K562 (cell line): ENCODE measurements around the gene DAAM1. TPM values are rescaled to one million over a fixed set of nuclear protein-coding genes. Genes with fewer than 3 reads are reported as not detected.

Source experiments
- ATAC-seq: fragments of 200-7000 bp; cut with Tn5 transposase; 3 replicates; pipeline ENCODE4 v1.9.1; 2020; ENCODE audit warnings: moderate library complexity
- BruUV-seq: library from RNA; stranded (reverse); fragments of 400-500 nt; replicated peaks from 2 replicates; lab custom pipeline; 2021; lab: Mats Ljungman, UMichigan
- CTCF ChIA-PET: fragments of 300-600 bp; formaldehyde crosslinking; extraction: SDS; loops from one replicate; lab custom pipeline; 2021; ENCODE audit warnings: low intra/inter-chr PET ratio; lab: Yijun Ruan, JAX
- POLR2A ChIA-PET: fragments of 300-600, 350-650 bp; sonication (Branson Sonifier 250); formaldehyde crosslinking; extraction: SDS; loops from one replicate; lab custom pipeline; 2021; ENCODE audit warnings: antibody characterized with exemption, inconsistent platforms; lab: Yijun Ruan, JAX
- DNase-seq, 4 experiments: peaks; one replicate each; pipeline versions ENCODE4 v3.0.0 to v3.0.0-alpha.2; 2011 to 2018; ENCODE audit warnings: low spot score in 3 of 4, mixed read lengths in 3 of 4; ENCODE audit errors: extremely low read depth in 1 of 4
- FAIRE-seq: peaks from 2 replicates; lab custom pipeline; 2011; peaks lifted over from hg19 to GRCh38; lab: Jason Lieb, UNC
- H2AFZ ChIP-seq: 2 replicates; pipeline ENCODE4 v1.6.0; 2011; ENCODE audit warnings: low read depth, low read length, control low read depth, inconsistent platforms
- H3K27ac ChIP-seq: fragments of 200-600 bp; 3 replicates; pipeline ENCODE4 v1.8.0; 2011; ENCODE audit warnings: low read depth, mild to moderate bottlenecking, control low read depth, inconsistent platforms, low read length, moderate library complexity, mixed read lengths; ENCODE audit errors: extremely low read depth
- H3K27me3 ChIP-seq, 2 experiments: fragments of 300-600 bp in 1 of 2; 2 replicates in 1 of 2; 3 replicates in 1 of 2; pipeline versions ENCODE4 v1.6.0 to v1.8.0; 2011; ENCODE audit warnings: inconsistent platforms in 2 of 2, low read length in 2 of 2, mild to moderate bottlenecking in 1 of 2, mixed read lengths in 1 of 2, moderate library complexity in 1 of 2; ENCODE audit not compliant: control insufficient read depth in 2 of 2, insufficient read depth in 2 of 2
- H3K36me3 ChIP-seq: fragments of 300-600 bp; 3 replicates; pipeline ENCODE4 v1.8.0; 2011; ENCODE audit warnings: mild to moderate bottlenecking, low read length, inconsistent platforms; ENCODE audit not compliant: control insufficient read depth, insufficient read depth
- H3K4me1 ChIP-seq, 2 experiments: fragments of 200-600 bp in 1 of 2; replicated peaks in 1 of 2; 2 replicates in 1 of 2; 3 replicates in 1 of 2; pipeline versions ENCODE4 v1.5.1 to v1.8.0; 2011; ENCODE audit warnings: inconsistent platforms in 2 of 2, low read length in 2 of 2, mild to moderate bottlenecking in 1 of 2, mixed read lengths in 1 of 2, moderate library complexity in 1 of 2; ENCODE audit not compliant: control insufficient read depth in 2 of 2, insufficient read depth in 2 of 2
- H3K4me2 ChIP-seq: 2 replicates; pipeline ENCODE4 v1.6.1; 2011; ENCODE audit warnings: low read length, control low read depth, inconsistent platforms, mixed read lengths; ENCODE audit not compliant: insufficient read depth
- H3K4me3 ChIP-seq: fragments of 200-600 bp; sonication (generic), shearing (Covaris generic); 2 replicates; pipeline ENCODE4 v1.5.1; 2016; ENCODE audit warnings: control low read depth, inconsistent platforms
- H3K79me2 ChIP-seq: fragments of 200-600 bp; 3 replicates; pipeline ENCODE4 v1.8.0; 2011; ENCODE audit warnings: low read length, inconsistent platforms; ENCODE audit not compliant: control insufficient read depth, insufficient read depth
- H3K9ac ChIP-seq, 2 experiments: 2 replicates each; pipeline versions ENCODE4 v1.6.0 to v1.6.1; 2011; ENCODE audit warnings: low read depth in 2 of 2, low read length in 2 of 2, control low read depth in 1 of 2, inconsistent platforms in 1 of 2, mild to moderate bottlenecking in 1 of 2, mixed read lengths in 1 of 2; ENCODE audit not compliant: insufficient read depth in 1 of 2
- H3K9me1 ChIP-seq: one replicate; pipeline ENCODE4 v1.6.0; 2011; ENCODE audit warnings: inconsistent platforms, mild to moderate bottlenecking, low read length, moderate library complexity; ENCODE audit not compliant: control insufficient read depth, insufficient read depth
- H3K9me3 ChIP-seq: replicated peaks from 2 replicates; pipeline ENCODE4 v1.5.1; 2011; ENCODE audit warnings: low read depth, low read length, inconsistent platforms; ENCODE audit not compliant: control insufficient read depth, insufficient read depth
- H4K20me1 ChIP-seq: replicated peaks from 2 replicates; pipeline ENCODE4 v1.6.1; 2011; ENCODE audit warnings: low read length, inconsistent platforms, mixed read lengths; ENCODE audit not compliant: control insufficient read depth, insufficient read depth
- MECOM ChIP-seq: fragments of 250-450 bp; sonication (Bioruptor Pico); IDR thresholded peaks from 2 replicates; pipeline ENCODE4 v1.8.0; 2022; ENCODE audit warnings: inconsistent platforms
- NCOA1 ChIP-seq: fragments of 450-650 bp; IDR thresholded peaks from 2 replicates; pipeline ENCODE4 v1.6.1; 2016; ENCODE audit warnings: low read depth
- ZBTB17 ChIP-seq: fragments of 450-650 bp; formaldehyde crosslinking; IDR thresholded peaks from 2 replicates; pipeline ENCODE4 v1.4.0; 2020; ENCODE audit warnings: mild to moderate bottlenecking
- ZBTB26 ChIP-seq: fragments of 450-650 bp; formaldehyde crosslinking; IDR thresholded peaks from 2 replicates; pipeline ENCODE4 v1.4.0; 2022; ENCODE audit warnings: missing genetic modification characterization
- ZBTB8A ChIP-seq: fragments of 450-650 bp; IDR thresholded peaks from 2 replicates; pipeline ENCODE4 v1.6.1; 2018; ENCODE audit warnings: mild to moderate bottlenecking, moderate library complexity; ENCODE audit not compliant: partially characterized antibody
- WGBS: fragments of 100-300 bp; shearing (Covaris generic); methylation state at CpG from one replicate; pipeline ENCODE4 v1.1.6; 2016; ENCODE audit warnings: low coverage, mixed read lengths; ENCODE audit not compliant: insufficient coverage; ENCODE audit errors: missing lambda C conversion rate; 5-methylcytosine and 5-hydroxymethylcytosine counted together
- in situ Hi-C: fragments of 300-500 bp; cut with MboI; formaldehyde crosslinking; loops from 4 replicates; pipeline ENCODE4 v1.15.0; 2018; ENCODE audit warnings: inconsistent platforms, mixed read lengths
- intact Hi-C: fragments of 100-400 bp; cut with micrococcal nuclease; formaldehyde crosslinking; loops from 2 replicates; pipeline ENCODE4 v1.14.2; 2022
- polyA plus RNA-seq, 8 experiments: library from polyadenylated mRNA; depleted of rRNA in 4 of 8; stranded (reverse) in 5 of 8; unstranded in 3 of 8; fragments of >200 nt; fragmentation: Nextera tagmentation in 2 of 8; fragmentation: Illumina TruSeq in 1 of 8; extraction: Ambion mirVana in 2 of 8; extraction: Trizol in 1 of 8; gene quantifications; 2 replicates each; pipeline versions ENCODE4 v1.2.1 to v1.2.3, GENCODE V29; 2011 to 2014; ENCODE audit warnings: inconsistent platforms in 1 of 8, missing spikeins in 1 of 8
- total RNA-seq, 7 experiments: library from RNA; depleted of rRNA in 6 of 7; stranded (reverse); fragments of >200 nt in 6 of 7; fragmentation: Illumina TruSeq in 2 of 7; extraction: Trizol in 2 of 7; gene quantifications; 2 replicates each; pipeline versions ENCODE4 v1.2.1 to v1.2.3, GENCODE V29; 2011 to 2021; ENCODE audit warnings: low replicate concordance in 1 of 7

DAAM1 gene
- total and polyA plus RNA-seq, 9 of the 15 experiments (the other 6 are each of a cell fraction or from before 2014, with no cell fraction given): 3.6 to 11.6 (median 6.7) TPM

- FAIRE-seq (no peak), ATAC-seq (no peak), DNase-seq (no peak)
- intact Hi-C loops: no loop called here
- Histone ChIP-seq H3K9me3 (no peaks in the 10 kb centered on the region), H2AFZ (no peak overlapping the region), H3K27me3 (no peaks in the 10 kb centered on the region), H3K4me1 (no peaks in the 10 kb centered on the region), H3K79me2 (no peaks in the 10 kb centered on the region), H3K4me3 (no peak overlapping the region), H3K9ac (no peak overlapping the region), H3K9me1 (no peaks in the 10 kb centered on the region), H3K27ac (no peak overlapping the region), H3K4me2 (no peak overlapping the region), H3K36me3 (peaks cover 4% of the 10 kb centered on the region; the same call in 1 of the 3 replicates), H4K20me1 (no peaks in the 10 kb centered on the region)
- CTCF ChIA-PET: no interaction called here
- TF ChIP-seq ZBTB26 (CRISPR knock-in tag) (no peak), ZBTB17 (CRISPR knock-in tag) (no peak), MECOM (CRISPR knock-in tag) (no peak), ZBTB8A (no peak), NCOA1 (no peak)
- in situ Hi-C loops: no loop called here
- WGBS: 42% methylated on average over 3 of the region's 3 CpGs
- no TSS peak for BruUV-seq
- POLR2A ChIA-PET: interaction anchor here (0.9 to 1.0 kb wide), 2 partner anchors 8 to 21 kb away, joined by 3 read pairs; no protein-coding TSS in a partner anchor
These were observed 132.5 kb downstream of the DAAM1 start for GRCh38 chr14:59320763-59321625.
